Measurements from ENCODE around the gene FHOD3.

The FHOD3 gene

GRCh38 chr18:36672437-36673344, 375.2 kb downstream of the FHOD3 start:
- H3K4me3 ChIP-seq (replicated peaks; ENCODE audit: low read depth, low read length): no peak overlapping the region
- no peak for DNase-seq (ENCODE audit: extremely low read depth, low read depth)
- TF ChIP-seq CTCF (IDR thresholded peaks at IDR 0.05; ENCODE audit: low read depth, low read length, missing control alignments): no peak

DNA sequence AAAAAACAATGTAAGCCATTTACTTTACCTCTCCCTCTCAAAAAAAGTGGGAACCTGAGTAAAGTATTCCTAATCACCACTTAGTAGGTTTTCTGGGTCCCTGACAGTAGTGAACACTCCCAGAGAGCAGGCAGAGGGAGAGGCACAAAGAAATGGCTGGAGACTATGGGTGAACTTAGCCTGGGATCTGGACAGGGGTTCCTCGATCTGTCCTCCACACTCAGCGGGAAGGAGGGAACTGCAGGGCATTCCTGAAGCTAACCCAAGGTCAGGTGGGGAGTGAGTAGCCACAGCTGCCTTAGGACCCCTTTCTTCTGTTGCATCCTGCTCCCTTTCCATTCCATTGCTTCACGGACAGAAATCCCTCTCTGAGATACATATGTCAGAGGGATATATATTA, 375.9 kb downstream of the FHOD3 start:
- no peak overlapping the region for H3K4me3 ChIP-seq (replicated peaks; ENCODE audit: low read depth, low read length)
- no peak for DNase-seq (ENCODE audit: extremely low read depth, low read depth)
- no peak for TF ChIP-seq CTCF (IDR thresholded peaks at IDR 0.05; ENCODE audit: low read depth, low read length, missing control alignments)

DNA sequence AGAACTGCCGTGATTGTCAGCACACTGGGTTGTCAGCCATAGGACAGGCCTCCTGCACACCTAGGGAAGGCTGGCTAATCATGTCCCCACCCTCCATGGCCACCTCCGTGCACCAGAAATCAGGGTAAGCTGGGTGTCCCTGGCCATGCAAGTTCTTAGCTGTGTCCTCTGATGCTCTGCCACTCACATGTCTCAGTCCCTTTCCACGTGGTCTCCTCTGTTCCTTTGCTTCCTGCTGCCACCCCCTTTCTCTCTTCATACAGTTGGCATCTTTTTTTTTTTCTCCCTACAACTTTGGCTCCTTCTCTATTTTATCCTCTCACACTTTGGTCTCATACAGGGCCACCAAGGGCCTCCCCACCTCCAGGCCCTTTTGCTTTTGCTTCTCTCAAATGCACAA, 377.6 kb downstream of the FHOD3 start:
- TF ChIP-seq CTCF (IDR thresholded peaks at IDR 0.05; ENCODE audit: low read depth, low read length, missing control alignments): no peak
- no peak overlapping the region for H3K4me3 ChIP-seq (replicated peaks; ENCODE audit: low read depth, low read length)
- no peak for DNase-seq (ENCODE audit: extremely low read depth, low read depth)

GRCh38 chr18:36675542-36675941, 378.0 kb downstream of the FHOD3 start:
- H3K4me3 ChIP-seq (replicated peaks; ENCODE audit: low read depth, low read length): no peak overlapping the region
- no peak for TF ChIP-seq CTCF (IDR thresholded peaks at IDR 0.05; ENCODE audit: low read depth, low read length, missing control alignments)
- no peak for DNase-seq (ENCODE audit: extremely low read depth, low read depth)

- H3K4me3 ChIP-seq (replicated peaks; ENCODE audit: low read depth, low read length): no peak overlapping the region
- no peak for TF ChIP-seq CTCF (IDR thresholded peaks at IDR 0.05; ENCODE audit: low read depth, low read length, missing control alignments)
- no peak for DNase-seq (ENCODE audit: extremely low read depth, low read depth)
Measured at GRCh38 chr18:36676629-36677028, 379.1 kb downstream of the FHOD3 start.

DNA sequence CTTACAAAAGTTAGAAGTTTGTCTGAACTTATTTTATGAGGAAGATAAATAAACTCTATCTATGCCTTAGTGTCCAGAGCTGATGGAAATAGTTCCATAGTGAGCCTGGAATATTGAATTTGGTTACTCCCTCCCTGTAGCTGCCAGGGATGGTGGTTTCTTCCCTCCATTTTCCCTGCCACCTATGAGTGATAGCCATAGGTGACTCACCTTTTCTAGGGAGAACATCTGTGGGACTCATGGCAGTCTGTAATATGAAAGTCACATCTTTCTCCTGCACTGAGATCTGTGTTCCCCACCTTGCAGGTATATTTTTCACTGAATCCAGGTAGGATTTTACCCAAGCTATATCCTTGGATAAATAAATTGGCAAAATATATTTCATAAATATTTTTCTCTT, 382.5 kb downstream of the FHOD3 start:
- DNase-seq (ENCODE audit: extremely low read depth, low read depth): no peak
- TF ChIP-seq CTCF (IDR thresholded peaks at IDR 0.05; ENCODE audit: low read depth, low read length, missing control alignments): no peak
- H3K4me3 ChIP-seq (replicated peaks; ENCODE audit: low read depth, low read length): no peak overlapping the region

Measured in HFF-Myc (cell line).